Mucosa of rectum (tissue), 2 donors: ENCODE results near the gene AJUBA.
A peak's percentile ranks its signal among the peaks of the same experiment; 100 is the strongest.
"Not testable (repeated sequence)": the region's sequence is repeated elsewhere in the genome, so short reads cannot be mapped to it uniquely, and the experiment has no call there.

ENCODE experiments used
- H3K27ac ChIP-seq, 2 donors: one replicate each; pipeline ENCODE4 v1.7.0; 2013; ENCODE audit warnings: inconsistent platforms in 2 of 2, low read depth in 2 of 2, low read length in 2 of 2
- H3K27me3 ChIP-seq, 2 donors: one replicate each; pipeline ENCODE4 v1.7.0; 2013; ENCODE audit warnings: low read length in 2 of 2; ENCODE audit not compliant: control insufficient read depth in 2 of 2, insufficient read depth in 2 of 2
- H3K36me3 ChIP-seq, 2 donors: one replicate each; pipeline ENCODE4 v1.7.0; 2013; ENCODE audit warnings: low read length in 2 of 2; ENCODE audit not compliant: control insufficient read depth in 2 of 2, insufficient read depth in 2 of 2
- H3K4me1 ChIP-seq, 2 donors: one replicate each; pipeline ENCODE4 v1.7.0; 2013; ENCODE audit warnings: low read length in 2 of 2, mild to moderate bottlenecking in 1 of 2; ENCODE audit not compliant: control insufficient read depth in 2 of 2, insufficient read depth in 2 of 2
- H3K4me3 ChIP-seq, 2 donors: one replicate each; pipeline ENCODE4 v1.7.0; 2013; ENCODE audit warnings: low read length in 2 of 2
- H3K9ac ChIP-seq, 2 donors: one replicate each; pipeline ENCODE4 v1.7.0; 2013; ENCODE audit warnings: low read length in 2 of 2, low read depth in 1 of 2, mild to moderate bottlenecking in 1 of 2
- H3K9me3 ChIP-seq, 2 donors: one replicate each; pipeline ENCODE4 v1.7.0; 2013; ENCODE audit warnings: low read length in 2 of 2; ENCODE audit not compliant: control insufficient read depth in 2 of 2
- donor health status: healthy.
- donor health status: Normal muscosa, but diverticular disease.

Gene AJUBA

DNA sequence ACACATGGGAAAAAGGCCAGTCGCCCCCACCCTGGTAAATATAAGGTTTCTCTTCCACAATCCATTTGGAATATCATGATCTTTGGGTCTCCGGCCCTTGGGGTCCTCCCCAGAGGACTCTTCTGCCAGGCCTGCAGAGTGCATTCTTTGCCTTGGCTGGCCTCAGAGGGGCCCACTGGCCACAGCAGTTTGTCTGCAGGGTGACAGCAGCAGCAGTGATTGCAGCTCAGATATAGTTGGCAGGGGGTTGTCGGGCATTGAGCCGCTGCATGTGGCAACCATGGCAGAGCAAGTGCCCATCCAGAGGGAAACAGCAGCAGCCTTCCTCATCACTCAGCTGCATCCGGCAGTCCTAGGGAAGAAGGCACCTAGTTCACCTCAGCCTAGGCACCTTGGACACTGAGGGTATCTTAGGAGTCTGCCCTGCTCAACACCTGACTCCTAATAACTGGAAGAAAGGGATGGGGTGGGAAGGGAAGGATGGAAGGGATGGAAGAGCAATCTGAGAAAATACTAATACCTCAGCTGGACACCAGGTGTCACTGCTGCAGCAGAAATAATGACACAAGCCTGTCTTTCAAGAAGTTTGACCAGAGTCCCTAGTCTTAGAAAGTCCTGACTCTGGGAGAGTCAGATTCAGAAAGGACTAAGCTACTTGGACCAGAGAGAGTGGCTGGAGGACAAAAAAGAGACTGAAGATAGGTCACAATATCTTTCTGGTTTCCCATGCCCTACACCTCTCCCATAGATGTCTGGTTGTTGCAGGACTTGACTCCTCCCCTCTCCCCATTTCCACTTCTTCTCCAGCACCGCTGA, 8.9 kb downstream of the AJUBA start:
- peaks cover 14 to 18% of the 10 kb centered on the region in 2 donors for H3K4me1 ChIP-seq
- H3K9ac ChIP-seq, result no peak overlapping the region
- no peaks in the 10 kb centered on the region for H3K36me3 ChIP-seq
- H3K9me3 ChIP-seq, result no peaks in the 10 kb centered on the region
- H3K27ac ChIP-seq, result no peak overlapping the region
- H3K4me3 ChIP-seq, result no peak overlapping the region
- H3K27me3 ChIP-seq, result no peaks in the 10 kb centered on the region

DNA sequence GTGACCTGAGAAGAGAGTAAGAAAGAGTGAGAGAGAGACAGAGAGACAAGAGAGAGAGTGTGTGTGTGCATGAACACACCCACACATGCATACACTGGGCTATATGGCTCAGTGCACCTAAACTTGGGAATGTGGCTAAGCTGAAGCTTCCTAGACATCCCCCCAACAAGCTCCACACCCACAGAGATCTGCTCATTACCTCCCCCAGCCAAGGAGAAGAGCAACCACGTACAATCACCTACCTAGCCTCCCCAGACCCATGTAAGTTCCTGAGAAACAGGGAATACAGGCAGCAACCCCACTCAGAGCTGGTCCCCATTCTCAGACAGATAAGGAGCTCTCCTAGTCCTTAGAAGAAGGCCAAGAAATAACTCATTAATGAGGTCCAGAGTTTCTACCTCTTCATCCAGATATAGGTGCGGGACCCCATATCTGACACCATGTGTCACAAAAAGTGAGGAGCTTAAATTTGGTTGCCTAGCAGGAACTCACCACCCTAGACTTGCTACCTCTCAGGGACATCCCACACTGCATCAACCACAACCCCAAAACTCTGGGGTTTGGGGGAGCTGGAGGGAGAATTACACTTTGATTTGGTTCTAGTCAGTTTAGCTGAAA, 9.9 kb downstream of the AJUBA start:
- no peak overlapping the region for H3K9ac ChIP-seq
- no peaks in the 10 kb centered on the region for H3K27me3 ChIP-seq
- H3K4me3 ChIP-seq, result no peak overlapping the region
- no peaks in the 10 kb centered on the region for H3K36me3 ChIP-seq
- no peak overlapping the region for H3K27ac ChIP-seq
- peaks cover 11% of the 10 kb centered on the region in 2 donors for H3K4me1 ChIP-seq
- no peaks in the 10 kb centered on the region for H3K9me3 ChIP-seq

DNA sequence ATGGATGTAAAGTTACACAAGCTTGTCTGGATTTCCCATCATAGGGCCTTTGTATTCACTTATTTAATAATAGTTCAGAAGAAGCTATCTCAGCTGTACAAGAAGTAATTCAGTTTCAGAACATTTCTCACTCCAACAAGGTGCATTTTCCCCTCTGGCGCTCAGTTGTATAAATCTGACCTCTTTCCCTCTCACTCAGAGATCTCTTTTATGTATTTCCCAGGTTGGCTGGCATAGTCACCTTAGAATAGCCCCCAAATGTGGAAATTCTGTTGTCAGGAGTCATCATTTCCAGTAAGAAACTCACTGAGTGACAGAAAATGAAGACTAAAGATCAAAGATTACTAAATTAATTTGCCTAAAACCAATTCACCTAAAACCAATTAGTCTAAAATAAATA, 11.2 kb downstream of the AJUBA start:
- Histone ChIP-seq H3K9ac (no peak overlapping the region), H3K36me3 (no peaks in the 10 kb centered on the region), H3K4me3 (no peak overlapping the region), H3K27me3 (no peaks in the 10 kb centered on the region), H3K9me3 (no peaks in the 10 kb centered on the region), H3K27ac (no peak overlapping the region), H3K4me1 (no peaks in the 10 kb centered on the region)

DNA sequence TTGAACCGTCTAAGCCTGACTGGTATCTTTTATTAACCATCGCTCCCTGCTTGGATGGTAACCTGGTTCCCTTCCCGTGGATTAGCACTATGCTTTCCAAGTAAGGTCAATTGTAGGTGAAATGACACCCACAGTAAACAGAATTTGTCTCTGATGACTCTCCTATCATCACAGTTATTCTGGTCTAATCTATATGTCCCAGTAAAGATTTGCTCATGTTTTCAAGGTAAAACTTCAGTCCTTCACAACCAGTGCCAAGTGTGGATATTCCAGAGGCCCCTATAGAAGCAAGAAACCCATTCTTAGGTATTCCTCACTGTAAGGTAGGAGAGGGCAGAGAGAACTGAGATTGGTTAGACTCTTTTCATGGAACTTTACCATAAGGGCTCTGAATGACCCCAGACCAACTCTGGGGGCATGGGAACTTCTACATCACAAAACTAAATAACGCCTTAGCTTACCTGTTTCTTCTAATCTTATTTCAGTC, 15.5 kb downstream of the AJUBA start:
- Histone ChIP-seq H3K9me3 (no peaks in the 10 kb centered on the region), H3K4me1 (no peaks in the 10 kb centered on the region), H3K27ac (no peak overlapping the region), H3K9ac (no peak overlapping the region), H3K27me3 (no peaks in the 10 kb centered on the region), H3K36me3 (no peaks in the 10 kb centered on the region), H3K4me3 (no peak overlapping the region)

DNA sequence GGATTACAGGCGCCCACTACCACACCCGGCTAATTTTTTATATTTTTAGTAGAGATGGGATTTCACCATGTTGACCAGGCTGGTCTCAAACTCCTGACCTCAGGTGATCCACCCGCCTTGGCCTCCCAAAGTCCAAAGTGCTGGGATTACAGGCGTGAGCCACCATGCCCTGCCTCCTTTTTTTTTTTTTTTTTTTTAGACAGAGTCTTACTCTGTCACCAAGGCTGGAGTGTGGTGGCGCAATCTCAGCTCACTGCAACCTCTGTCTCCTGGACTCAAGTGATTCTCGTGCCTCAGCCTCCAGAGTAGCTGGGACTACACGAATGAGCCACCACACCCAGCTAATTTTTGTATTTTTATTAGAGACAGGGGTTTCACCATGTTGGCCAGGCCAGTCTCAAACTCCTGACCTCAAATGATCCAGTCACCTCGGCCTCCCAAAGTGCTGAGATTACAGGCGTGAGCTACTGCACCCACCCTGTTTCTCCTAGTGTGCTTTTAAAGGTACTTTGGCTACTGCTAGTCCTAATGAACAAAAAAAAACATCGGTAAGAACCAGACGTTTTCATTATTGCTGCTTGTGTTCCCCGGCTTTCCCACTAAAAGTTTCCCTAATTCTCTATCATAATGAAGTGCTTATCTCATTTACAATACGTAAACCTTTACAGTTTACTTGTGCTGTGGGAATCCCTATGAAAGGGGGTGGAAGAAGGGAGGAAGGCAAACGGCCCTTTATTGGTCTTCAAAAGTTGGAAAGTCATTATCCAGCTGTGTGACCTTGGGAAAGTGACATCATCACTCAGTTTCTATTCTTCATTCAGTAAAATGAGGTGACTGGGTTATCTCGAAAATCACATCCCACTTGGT, 16.2 kb downstream of the AJUBA start:
- not testable (repeated sequence) for H3K36me3 ChIP-seq, H3K9ac ChIP-seq, H3K27ac ChIP-seq

DNA sequence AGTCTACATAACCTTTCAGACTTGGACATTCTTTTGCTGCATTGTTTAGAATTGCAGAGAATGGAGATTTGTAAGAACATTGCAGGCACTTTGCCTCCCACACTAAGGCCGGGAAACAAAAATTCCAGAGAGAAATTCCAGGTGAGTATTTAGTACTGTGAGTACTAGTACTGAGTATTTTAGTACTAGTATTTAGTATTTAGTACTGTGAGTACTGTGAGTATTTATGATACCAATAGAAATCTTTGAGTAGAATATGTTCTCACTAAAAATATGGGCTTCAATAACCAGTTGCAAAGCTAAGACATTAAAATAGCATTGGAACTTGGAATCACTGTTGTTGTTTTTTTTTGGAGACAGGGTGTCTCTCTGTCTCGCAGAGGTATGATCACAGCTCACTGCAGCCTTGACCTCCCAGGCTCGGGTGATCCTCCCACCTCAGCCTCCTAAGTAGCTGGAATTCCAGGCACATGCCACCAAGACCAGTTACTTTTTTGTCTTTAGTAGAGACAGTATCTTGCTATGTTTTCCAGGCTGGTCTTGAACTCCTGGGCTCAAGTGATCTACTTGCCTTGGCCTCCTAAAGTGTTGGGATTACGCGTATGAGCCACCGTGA, 20.2 kb downstream of the AJUBA start:
- no peak overlapping the region for H3K4me3 ChIP-seq
- H3K9me3 ChIP-seq, result no peaks in the 10 kb centered on the region
- no peaks in the 10 kb centered on the region for H3K4me1 ChIP-seq
- H3K27ac ChIP-seq, result no peak overlapping the region
- no peaks in the 10 kb centered on the region for H3K27me3 ChIP-seq
- H3K9ac ChIP-seq, result no peak overlapping the region
- H3K36me3 ChIP-seq, result no peaks in the 10 kb centered on the region

More for the DNA sequence above, 16.2 kb downstream of the AJUBA start:
- not testable (repeated sequence) for H3K27me3 ChIP-seq, H3K4me1 ChIP-seq, H3K4me3 ChIP-seq, H3K9me3 ChIP-seq

DNA sequence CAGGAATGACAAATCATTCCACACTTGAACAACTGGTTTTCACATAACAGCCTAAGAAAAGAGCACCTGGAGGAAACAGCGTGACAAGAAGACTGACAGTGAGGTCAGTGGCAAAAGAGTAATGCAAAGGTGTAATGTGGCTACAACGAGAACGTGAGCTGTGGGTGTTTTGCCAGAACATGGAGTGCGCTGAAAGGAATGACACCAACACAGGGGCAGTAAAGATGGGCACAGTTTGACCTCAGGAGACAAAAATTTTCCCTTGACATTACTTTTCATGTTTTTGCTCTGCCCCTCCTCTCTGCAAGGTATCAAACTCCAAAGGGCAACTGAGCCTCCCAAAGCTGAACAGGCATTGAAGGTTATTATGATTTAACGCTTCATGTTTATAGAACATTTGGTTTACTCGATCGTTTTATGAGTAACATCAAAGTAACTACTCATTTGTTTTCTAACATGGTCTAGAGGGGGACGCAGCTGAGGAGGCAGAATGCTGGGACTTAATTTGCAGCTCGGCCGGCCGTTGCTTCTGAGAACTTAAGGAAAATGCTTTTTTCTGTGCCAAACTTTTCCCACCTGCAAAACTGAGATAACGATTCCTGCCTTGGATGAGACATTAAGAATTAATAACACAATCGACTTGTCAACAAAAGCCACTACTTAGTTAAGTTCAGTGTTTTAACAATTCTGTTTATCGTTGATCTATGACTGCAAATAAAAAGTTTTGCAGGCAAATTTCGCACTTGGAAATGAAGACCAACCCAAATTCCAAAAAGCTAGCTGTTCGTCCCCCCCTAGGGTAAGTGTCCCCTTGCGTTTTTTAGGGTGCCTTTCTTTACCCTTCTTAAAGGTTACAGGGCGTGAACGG, 26.4 kb downstream of the AJUBA start:
- Histone ChIP-seq H3K9ac (peak overlapping the region; percentile 91 to 94), H3K4me3 (peak overlapping the region; percentile 86 to 93), H3K9me3 (no peaks in the 10 kb centered on the region), H3K36me3 (peaks cover 6 to 11% of the 10 kb centered on the region in 2 donors), H3K4me1 (peaks cover 2 to 11% of the 10 kb centered on the region in 2 donors), H3K27me3 (no peaks in the 10 kb centered on the region), H3K27ac (peak overlapping the region; percentile 93 to 95)

DNA sequence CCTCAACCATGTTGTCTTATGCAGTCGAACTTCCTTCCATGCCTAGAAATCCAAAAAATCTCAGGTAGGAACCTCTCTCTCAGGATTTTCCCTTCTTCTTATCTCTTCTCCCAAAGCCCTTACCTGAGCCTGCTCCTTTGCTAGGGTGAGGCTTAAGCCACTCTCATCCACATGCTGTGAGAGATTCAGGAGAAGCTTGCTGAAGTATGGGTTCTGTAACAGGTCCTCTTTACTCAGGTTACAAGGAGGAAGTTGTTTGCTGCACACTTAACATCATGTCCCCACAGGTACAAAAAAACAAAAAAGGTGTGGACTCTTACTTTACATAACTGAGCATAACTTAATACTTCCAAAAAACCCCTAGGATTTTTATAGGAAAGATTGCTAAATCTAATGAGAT, 29.9 kb downstream of the AJUBA start:
- H3K9ac ChIP-seq, result no peak overlapping the region
- no peaks in the 10 kb centered on the region for H3K27me3 ChIP-seq
- no peak overlapping the region for H3K27ac ChIP-seq
- peaks cover 12 to 26% of the 10 kb centered on the region in 2 donors for H3K36me3 ChIP-seq
- no peak overlapping the region for H3K4me3 ChIP-seq
- H3K9me3 ChIP-seq, result no peaks in the 10 kb centered on the region
- peaks cover 2 to 11% of the 10 kb centered on the region in 2 donors for H3K4me1 ChIP-seq

DNA sequence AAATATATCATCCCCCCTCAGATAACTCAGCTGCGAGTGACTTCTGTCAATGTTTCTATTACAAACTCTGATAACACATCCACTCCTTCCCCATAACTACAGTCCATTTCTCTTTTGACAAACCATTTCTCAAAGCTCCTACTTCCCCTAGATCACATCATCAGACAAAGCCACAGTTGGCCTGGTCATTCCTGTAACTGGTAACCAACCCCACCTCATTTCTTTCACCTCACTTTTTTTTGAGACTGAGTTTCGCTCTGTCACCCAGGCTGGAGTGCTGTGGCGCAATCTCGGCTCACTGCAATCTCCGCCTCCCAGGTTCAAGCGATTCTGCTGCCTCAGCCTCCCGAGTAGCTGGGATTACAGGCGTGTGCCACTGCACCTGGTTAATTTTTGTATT, 30.6 kb downstream of the AJUBA start:
- not testable (repeated sequence) for H3K27ac ChIP-seq, H3K27me3 ChIP-seq, H3K9me3 ChIP-seq, H3K9ac ChIP-seq, H3K4me3 ChIP-seq
- H3K36me3 ChIP-seq, result peaks cover 17 to 31% of the 10 kb centered on the region in 2 donors
- H3K4me1 ChIP-seq, result peaks cover 2 to 11% of the 10 kb centered on the region in 2 donors
